Heart right ventricle (tissue), 16 donors: ENCODE data around the gene CASTOR2. TPM values are rescaled to one million over a fixed set of nuclear protein-coding genes. Genes with fewer than 3 reads are reported as not detected.

Source experiments
- ATAC-seq, 8 donors: fragments of 200-7000 bp; cut with Tn5 transposase; one replicate each; pipeline ENCODE4 v1.9.1; 2020; ENCODE audit warnings: mild to moderate bottlenecking in 8 of 8, moderate library complexity in 8 of 8, moderate number of reproducible peaks in 1 of 8
- DNase-seq, 2 donors: peaks; one replicate each; pipeline ENCODE4 v3.0.0-alpha.2; 2020
- H3K27ac ChIP-seq, 10 donors: fragments of 200-600 bp; sonication (generic) in 2 of 10; one replicate each; pipeline versions ENCODE4 v1.5.0 to v1.8.0; 2020 to 2022; ENCODE audit warnings: mild to moderate bottlenecking in 3 of 10
- H3K27me3 ChIP-seq, 7 donors: fragments of 200-600 bp; one replicate each; pipeline ENCODE4 v1.8.0; 2021 to 2022; ENCODE audit warnings: mild to moderate bottlenecking in 2 of 7
- H3K36me3 ChIP-seq, 9 donors: fragments of 200-600 bp; sonication (generic) in 1 of 9; one replicate each; pipeline versions ENCODE4 v1.5.0 to v1.8.0; 2020 to 2022; ENCODE audit warnings: mild to moderate bottlenecking in 2 of 9
- H3K4me1 ChIP-seq, 9 donors: fragments of 200-600 bp; sonication (generic) in 1 of 9; one replicate each; pipeline versions ENCODE4 v1.5.0 to v1.8.0; 2020 to 2022; ENCODE audit warnings: mild to moderate bottlenecking in 4 of 9
- H3K4me3 ChIP-seq, 10 donors: fragments of 200-600 bp; sonication (generic) in 2 of 10; one replicate each; pipeline versions ENCODE4 v1.5.0 to v1.8.0; 2020 to 2022; ENCODE audit warnings: mild to moderate bottlenecking in 7 of 10, moderate library complexity in 2 of 10
- H3K9me3 ChIP-seq, 11 donors: fragments of 200-600 bp in 10 of 11; sonication (generic) in 2 of 11; one replicate each; pipeline versions ENCODE4 v1.5.0 to v1.8.0; 2013 to 2022; ENCODE audit warnings: mild to moderate bottlenecking in 2 of 11, control low read depth in 1 of 11, moderate library complexity in 1 of 11
- CTCF ChIP-seq, 9 donors: fragments of 200-600 bp; sonication (generic) in 2 of 9; IDR thresholded peaks; one replicate each; pipeline versions ENCODE4 v1.5.0 to v1.8.0; 2021 to 2022; ENCODE audit warnings: antibody characterized with exemption in 9 of 9, mild to moderate bottlenecking in 5 of 9, moderate library complexity in 1 of 9
- WGBS, 2 donors: extraction: QIAGEN DNeasy Blood & Tissue Kit; methylation state at CpG; one replicate each; pipeline ENCODE4 v1.1.7; 2013; ENCODE audit warnings: inconsistent platforms in 1 of 2; 5-methylcytosine and 5-hydroxymethylcytosine counted together
- intact Hi-C, 10 donors: fragments of 100-400 bp; cut with DNase I; formaldehyde crosslinking; loops; one replicate each; pipeline versions ENCODE4 v1.11.1 to v1.14.2; 2022
- polyA plus RNA-seq, 2 donors: library from polyadenylated mRNA; stranded (reverse); fragments of 200-250 nt; gene quantifications; one replicate each; pipeline ENCODE4 v1.2.3, GENCODE V29; 2013
- total RNA-seq, 10 donors: library from RNA; stranded (reverse); fragmentation: NEBNext Ultra II Directional in 3 of 10; extraction: Animal tissue kit (Norgen Biotek cat#: 25700) in 3 of 10; gene quantifications; one replicate each; pipeline versions ENCODE4 v1.2.1 to v1.2.4, GENCODE V29; 2021 to 2023
- donor health status: Arrhythmogenic right ventricular cardiomyopathy.
- donor health status: ischemic (EF 13 %, LVEDD 7.1; RV severe dilation, severe dysfunction).
- donor health status: healthy with polysubstance abuse.
- donor health status: DM: no; HTN: yes; CAD: no.
- donor health status: DM: no; HTN: no; CAD: no.
- donor health status: ischemic (EF 25% LVEDD 6.9; RV normal size, moderate dysfunction).
- donor health status: ischemic (EF 25% LVEDD 5.7; RV mildly dilated, moderate dysfunction).
- donor health status: healthy.
- donor health status: DM: yes; HTN: yes; CAD: no.
- donor health status: Ischemic cardiomyopathy.
- donor health status: ischemic (EF 35%, LVEDD 5.7; RV mildly dilated, moderate dysfunction).
- donor health status: nonischemic (EF 11% LVEDD 7.7; RV severe dilation, severe dysfunction).
- donor health status: DM: yes; HTN: yes; CAD: no.
- donor health status: PGD.
- donor health status: ischemic (EF 29% LVEDD 5.4; RV normal size, mild dysfunction).
- donor health status: nonischemic (EF 23%, LVEDD 6.1; RV moderate dilation, normal function).

Gene CASTOR2
- total and polyA plus RNA-seq, 12 donors: 1.1 to 51.1 (median 22.9) TPM

GRCh38 chr7:75042831-75043703 lies 78.6 kb downstream of the CASTOR2 start:
- TF ChIP-seq CTCF (IDR thresholded peaks at IDR 0.05): no peak
- Histone ChIP-seq H3K27me3 (no peaks in the 10 kb centered on the region), H3K4me3 (no peak overlapping the region), H3K4me1 (peaks cover 0 to 11% (median 0%) of the 10 kb centered on the region in 9 donors), H3K36me3 (peaks cover 0 to 68% (median 19%) of the 10 kb centered on the region in 9 donors), H3K27ac (no peak overlapping the region), H3K9me3 (no peaks in the 10 kb centered on the region)
- DNase-seq (no peak), ATAC-seq (no peak)
- 96 to 97% methylated on average over 28 of the region's 28 CpGs for WGBS, 2 donors
- intact Hi-C loops: loop anchor here in 2 of 10 donors (10.0 kb wide), 1 partner anchor 628 kb away; no protein-coding TSS in a partner anchor

- intact Hi-C loops: loop anchor here in 2 of 10 donors (10.0 kb wide), 1 partner anchor 631 kb away; no protein-coding TSS in a partner anchor
- H3K9me3 ChIP-seq: no peaks in the 10 kb centered on the region
- H3K36me3 ChIP-seq: peaks cover 0 to 91% (median 26%) of the 10 kb centered on the region in 9 donors
- TF ChIP-seq CTCF (IDR thresholded peaks at IDR 0.05): no peak
- no peak for DNase-seq
- H3K27me3 ChIP-seq: no peaks in the 10 kb centered on the region
- 83 to 88% methylated on average over 14 of the region's 14 CpGs for WGBS, 2 donors
- peaks cover 0 to 11% (median 0%) of the 10 kb centered on the region in 9 donors for H3K4me1 ChIP-seq
- peak in 1 of 8 donors; percentile 4 for ATAC-seq
- H3K4me3 ChIP-seq: no peak overlapping the region
- peak overlapping the region in 5 of 10 donors; percentile 47 to 85 (median 75) for H3K27ac ChIP-seq
Measured at GRCh38 chr7:75045881-75046280, 81.4 kb downstream of the CASTOR2 start.

- WGBS, 2 donors: 84 to 88% methylated on average over 17 of the region's 17 CpGs
- intact Hi-C loops: loop anchor here in 2 of 10 donors (10.0 kb wide), 1 partner anchor 634 kb away; no protein-coding TSS in a partner anchor
- peaks cover 0 to 11% (median 0%) of the 10 kb centered on the region in 9 donors for H3K4me1 ChIP-seq
- peaks cover 0 to 87% (median 22%) of the 10 kb centered on the region in 9 donors for H3K36me3 ChIP-seq
- no peak overlapping the region for H3K27ac ChIP-seq
- peak in 2 of 8 donors; percentile 3 to 13 for ATAC-seq
- H3K4me3 ChIP-seq: no peak overlapping the region
- no peak for DNase-seq
- no peaks in the 10 kb centered on the region for H3K27me3 ChIP-seq
- no peaks in the 10 kb centered on the region for H3K9me3 ChIP-seq
- no peak for TF ChIP-seq CTCF (IDR thresholded peaks at IDR 0.05)
Measured at GRCh38 chr7:75048435-75049379, 84.2 kb downstream of the CASTOR2 start.

- 81 to 92% methylated on average over 10 of the region's 10 CpGs for WGBS, 2 donors
- no peak overlapping the region for H3K4me3 ChIP-seq
- H3K4me1 ChIP-seq: peaks cover 0 to 22% (median 3%) of the 10 kb centered on the region in 9 donors
- no peaks in the 10 kb centered on the region for H3K9me3 ChIP-seq
- H3K36me3 ChIP-seq: peaks cover 0 to 89% (median 24%) of the 10 kb centered on the region in 9 donors
- intact Hi-C loops: loop anchor here in 2 of 10 donors (10.0 kb wide), 1 partner anchor 635 kb away; no protein-coding TSS in a partner anchor
- ATAC-seq (no peak), DNase-seq (no peak)
- no peak for TF ChIP-seq CTCF (IDR thresholded peaks at IDR 0.05)
- no peak overlapping the region for H3K27ac ChIP-seq
- H3K27me3 ChIP-seq: no peaks in the 10 kb centered on the region
Measured at GRCh38 chr7:75049817-75050216, 85.3 kb downstream of the CASTOR2 start.
